HG03439 (cell line): ENCODE measurements around the gene ACOX2.

Experiments used
- ATAC-seq: cut with Tn5 transposase; IDR thresholded peaks from one replicate; pipeline ENCODE4 v1.9.1; 2021; ENCODE audit warnings: mild to moderate bottlenecking, moderate library complexity; ENCODE audit not compliant: unreplicated experiment

Gene ACOX2

GRCh38 chr3:58474967-58475578 is 61.9 kb downstream of the ACOX2 start:
- ATAC-seq = no peak

GRCh38 chr3:58474348-58474911 is 62.6 kb downstream of the ACOX2 start:
- ATAC-seq = no peak

GRCh38 chr3:58473275-58473674 is 63.7 kb downstream of the ACOX2 start:
- no peak for ATAC-seq

GRCh38 chr3:58471025-58471887 is 65.7 kb downstream of the ACOX2 start:
- no peak for ATAC-seq

GRCh38 chr3:58470363-58471024 is 66.5 kb downstream of the ACOX2 start:
- ATAC-seq = no peak

- no peak for ATAC-seq
Measured at GRCh38 chr3:58469096-58469495, 67.9 kb downstream of the ACOX2 start.

- no peak for ATAC-seq
Measured at GRCh38 chr3:58466899-58467563, 70.0 kb downstream of the ACOX2 start.

GRCh38 chr3:58464866-58465265 is 72.1 kb downstream of the ACOX2 start:
- no peak for ATAC-seq

- no peak for ATAC-seq
Measured at GRCh38 chr3:58463942-58464271, 73.1 kb downstream of the ACOX2 start.

GRCh38 chr3:58463181-58463941 is 73.6 kb downstream of the ACOX2 start:
- peak; percentile 80 for ATAC-seq

- no peak for ATAC-seq
Measured at GRCh38 chr3:58462829-58463180, 74.2 kb downstream of the ACOX2 start.

- no peak for ATAC-seq
Measured at GRCh38 chr3:58459160-58459559, 77.8 kb downstream of the ACOX2 start.
